NOMO-1 treated with dmso at 0.1 percent for 144 hours (cell line): ENCODE data around the gene BPNT1.
"Not testable (repeated sequence)": the region's sequence is repeated elsewhere in the genome, so short reads cannot be mapped to it uniquely, and the experiment has no call there.

ENCODE experiments used
- DNase-seq: peaks from one replicate; lab custom pipeline; 2025; ENCODE audit not compliant: unreplicated experiment; lab: John Stamatoyannopoulos, UW

BPNT1 gene

DNA sequence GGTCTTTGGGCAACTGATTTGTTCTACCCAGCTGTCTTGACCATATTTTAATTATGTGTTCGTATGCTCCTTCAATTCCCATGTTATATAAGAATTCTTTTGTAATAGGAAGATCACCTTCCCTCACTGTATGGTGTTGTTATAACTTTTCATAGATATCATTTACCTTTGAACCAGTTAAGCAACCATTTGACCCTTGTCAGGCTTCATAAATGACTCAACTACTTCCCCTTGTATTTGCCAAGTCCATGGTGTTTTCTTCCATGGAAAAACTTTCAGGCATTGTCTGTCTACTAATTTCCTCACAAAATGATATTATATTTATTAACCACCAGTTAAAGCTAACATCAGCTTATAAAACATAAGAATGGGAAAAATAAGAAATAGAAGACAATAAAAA is 5.1 kb downstream of the BPNT1 start:
- no peak for DNase-seq

DNA sequence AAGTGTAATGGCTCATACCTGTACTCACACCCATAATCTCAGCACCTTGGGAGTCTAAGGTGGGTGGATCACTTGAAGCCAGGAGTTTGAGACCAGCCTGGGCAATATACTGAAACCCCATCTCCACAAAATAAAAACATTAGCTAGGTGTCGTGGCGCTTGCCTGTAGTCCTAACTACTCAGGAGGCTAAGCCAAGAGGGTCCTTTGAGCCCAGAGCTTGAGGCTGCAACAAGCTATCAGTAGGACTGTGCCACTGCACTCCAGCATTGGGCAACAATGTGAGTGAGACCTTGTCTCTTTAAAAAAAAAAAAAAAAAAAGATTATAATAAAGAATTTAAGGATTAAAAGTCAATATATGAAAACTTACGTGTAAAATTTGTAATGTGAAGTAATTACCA is 11.7 kb downstream of the BPNT1 start:
- no peak for DNase-seq

DNA sequence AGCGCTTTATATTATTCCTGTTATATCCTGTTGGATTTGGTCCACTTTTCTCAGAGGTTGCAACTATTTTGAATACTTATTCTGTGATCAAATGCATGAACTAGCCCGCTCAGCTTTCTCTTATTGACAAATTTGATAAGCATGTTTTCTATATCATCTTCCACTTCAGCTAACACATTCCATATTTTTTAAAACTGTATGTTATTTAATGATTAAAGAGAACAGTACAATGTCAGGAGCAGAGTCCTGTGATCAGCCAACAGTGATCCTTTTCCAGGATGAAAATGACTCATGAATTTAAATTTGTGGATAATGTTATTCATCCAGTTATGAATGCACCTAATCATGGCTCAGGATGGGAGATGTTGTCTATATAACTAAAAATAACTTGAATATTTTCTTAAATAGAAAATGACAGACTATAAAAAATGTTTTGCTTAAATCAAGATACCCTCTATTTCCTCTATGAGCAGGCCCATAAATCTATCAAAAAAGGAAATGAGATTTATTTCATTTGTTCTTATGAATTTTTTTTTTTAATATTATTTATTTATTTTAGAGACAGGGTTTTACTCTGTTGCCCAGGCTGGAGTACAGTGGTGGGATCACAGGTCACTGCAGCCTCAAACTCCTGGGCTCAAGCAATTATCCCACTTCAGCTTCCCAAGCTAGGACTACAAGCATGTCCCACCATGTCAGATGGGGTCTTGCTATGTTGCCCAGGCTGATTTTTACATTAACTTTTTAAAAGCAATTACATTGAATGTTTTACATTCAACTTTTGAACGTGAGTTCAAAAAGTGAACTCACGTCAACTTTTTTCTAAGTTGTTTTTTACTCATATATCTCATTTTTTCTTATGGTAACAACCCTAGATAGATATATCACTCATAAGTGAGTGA is 12.5 kb downstream of the BPNT1 start:
- no peak for DNase-seq

DNA sequence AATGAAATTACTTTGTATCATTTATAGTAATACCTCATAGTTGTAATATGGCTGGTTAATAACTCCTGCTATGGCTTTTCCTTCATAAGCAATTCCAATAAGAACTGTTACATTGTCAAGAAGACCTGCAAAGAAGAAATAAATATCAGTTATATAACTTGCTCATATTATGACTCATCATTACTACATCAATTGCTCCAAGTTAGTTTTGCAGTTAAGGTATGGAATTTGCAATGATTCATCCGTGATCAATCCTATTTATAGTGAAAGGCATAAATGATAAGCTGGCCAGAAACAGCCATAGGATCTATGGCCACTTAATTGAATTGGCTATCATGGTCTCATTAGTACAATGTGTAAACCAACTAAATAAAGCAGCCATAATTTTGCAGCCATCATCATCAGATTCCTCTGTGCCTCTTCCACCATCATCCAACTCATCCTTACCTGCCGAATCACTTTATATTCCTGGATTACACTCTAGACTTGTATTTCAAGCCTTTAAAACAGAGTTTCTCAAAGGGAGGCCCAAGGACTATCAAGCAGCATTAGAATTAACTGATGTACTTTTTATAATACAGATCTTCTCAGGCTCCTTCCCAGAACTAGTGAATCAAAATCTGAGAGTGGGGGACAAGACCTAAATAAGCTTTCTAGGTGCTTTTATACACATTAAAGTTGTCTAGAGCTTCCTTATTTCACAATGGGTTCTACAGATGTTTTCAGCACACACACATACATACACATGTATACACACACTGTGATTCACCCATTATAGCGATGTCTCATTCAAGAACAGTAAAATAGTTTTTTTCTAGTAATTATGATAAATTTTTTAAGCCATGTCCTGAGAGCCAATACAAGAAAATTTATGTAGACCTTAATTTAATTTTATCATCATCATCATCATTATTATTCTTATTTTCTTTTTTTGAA is 22.1 kb downstream of the BPNT1 start:
- no peak for DNase-seq

DNA sequence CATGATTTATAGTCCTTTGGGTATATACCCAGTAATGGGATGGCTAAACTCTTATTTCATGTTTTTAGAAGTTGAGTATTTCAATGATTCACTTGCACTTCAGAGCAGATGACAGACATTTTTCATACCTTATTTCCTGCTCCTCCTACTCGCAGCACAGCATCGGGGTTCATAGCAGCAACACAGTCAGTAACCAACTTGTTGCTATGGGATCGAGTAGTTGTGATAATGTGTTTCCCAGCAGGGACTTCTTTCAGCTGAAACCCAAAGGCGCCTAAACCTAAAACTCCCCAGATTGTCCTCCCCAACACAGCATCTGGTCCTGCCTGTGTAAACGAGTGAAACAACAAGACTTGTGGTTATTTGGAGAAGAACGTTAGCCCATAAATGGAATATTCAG is 27.0 kb downstream of the BPNT1 start:
- no peak for DNase-seq

DNA sequence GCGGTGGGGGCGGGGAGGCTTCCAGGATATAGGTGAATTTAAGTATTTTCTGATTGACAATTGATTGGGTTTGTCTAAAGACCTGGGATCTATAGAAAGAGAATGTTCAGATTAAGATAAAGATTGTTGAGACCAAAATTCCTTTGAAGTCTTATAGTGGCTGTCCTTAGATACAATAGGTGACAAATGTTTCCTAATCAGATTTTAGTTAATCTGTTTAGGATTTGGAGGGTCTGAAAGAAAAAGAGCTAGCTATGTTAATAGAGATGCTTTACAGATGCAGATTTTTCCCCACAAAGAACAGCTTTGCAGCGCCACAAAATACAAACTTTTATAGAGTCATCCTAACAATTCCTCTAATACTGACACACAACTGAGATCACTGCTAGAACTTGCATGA is 28.7 kb downstream of the BPNT1 start:
- DNase-seq, result no peak

DNA sequence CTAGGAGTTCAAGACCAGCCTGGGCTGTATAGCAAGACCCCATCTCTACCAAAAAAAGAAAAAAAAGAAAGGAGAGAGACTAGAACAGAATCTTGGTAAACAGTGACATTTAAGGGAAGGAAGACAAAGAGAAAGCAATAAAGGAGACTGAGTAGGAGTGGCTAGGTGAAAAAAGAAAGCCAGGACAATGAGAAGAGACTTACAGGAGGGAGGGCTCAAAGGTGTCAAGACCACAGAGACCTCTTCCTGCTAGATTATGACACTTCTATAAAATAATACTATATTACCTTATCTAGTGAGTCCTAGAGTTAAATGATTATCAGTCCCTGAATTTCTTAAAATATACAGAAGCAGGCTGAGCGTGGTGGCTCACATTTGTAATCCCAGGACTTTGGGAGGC is 33.2 kb downstream of the BPNT1 start:
- no peak for DNase-seq

DNA sequence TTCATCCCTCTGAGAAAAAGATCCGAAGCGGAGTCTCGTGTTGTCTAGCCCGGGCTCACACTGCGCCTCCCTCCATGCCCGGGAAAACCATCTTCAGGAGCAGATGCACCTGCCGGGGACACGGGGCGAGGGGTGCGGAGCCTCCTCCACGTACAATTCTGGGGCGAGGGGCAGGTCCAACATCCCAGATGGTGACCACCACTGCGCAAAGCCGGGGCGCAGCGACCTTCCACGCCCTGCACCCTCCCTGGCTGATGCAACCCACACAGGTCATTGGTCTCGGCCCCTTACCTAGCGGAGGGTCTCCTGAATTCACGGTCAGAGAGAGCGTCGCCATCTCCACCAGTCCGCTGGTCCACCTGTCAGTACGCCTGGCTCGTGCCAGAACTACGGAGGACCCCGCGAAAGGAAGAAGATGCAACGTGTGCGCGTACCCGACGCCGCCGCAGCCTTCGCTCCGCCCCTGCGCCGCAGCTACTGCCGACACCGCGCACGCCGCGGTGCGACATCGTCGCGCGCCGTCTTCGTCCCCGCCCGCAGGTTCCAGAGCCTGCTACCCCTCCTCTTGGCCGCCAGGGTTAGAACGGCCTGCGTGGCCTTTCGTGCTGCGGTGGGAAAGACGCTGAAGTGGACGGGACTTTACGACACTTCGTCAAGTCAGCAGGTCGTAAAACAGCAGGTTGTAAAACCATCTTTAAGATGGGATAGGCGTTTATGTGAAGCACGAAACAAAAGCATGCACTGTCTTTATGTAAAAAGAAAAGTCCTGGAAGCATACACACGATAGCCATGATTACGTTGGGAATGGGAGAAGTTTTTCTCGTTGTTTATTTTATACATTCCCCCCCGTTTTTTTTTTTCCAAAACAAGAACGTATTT is 43.3 kb downstream of the BPNT1 start, which contains the start of gene EPRS1:
Gene EPRS1 (minus strand): TSS at position 454 of the 879 bp plus-strand sequence. CDS start 117 bp downstream, at position 337.
- peak; percentile 93 for DNase-seq

DNA sequence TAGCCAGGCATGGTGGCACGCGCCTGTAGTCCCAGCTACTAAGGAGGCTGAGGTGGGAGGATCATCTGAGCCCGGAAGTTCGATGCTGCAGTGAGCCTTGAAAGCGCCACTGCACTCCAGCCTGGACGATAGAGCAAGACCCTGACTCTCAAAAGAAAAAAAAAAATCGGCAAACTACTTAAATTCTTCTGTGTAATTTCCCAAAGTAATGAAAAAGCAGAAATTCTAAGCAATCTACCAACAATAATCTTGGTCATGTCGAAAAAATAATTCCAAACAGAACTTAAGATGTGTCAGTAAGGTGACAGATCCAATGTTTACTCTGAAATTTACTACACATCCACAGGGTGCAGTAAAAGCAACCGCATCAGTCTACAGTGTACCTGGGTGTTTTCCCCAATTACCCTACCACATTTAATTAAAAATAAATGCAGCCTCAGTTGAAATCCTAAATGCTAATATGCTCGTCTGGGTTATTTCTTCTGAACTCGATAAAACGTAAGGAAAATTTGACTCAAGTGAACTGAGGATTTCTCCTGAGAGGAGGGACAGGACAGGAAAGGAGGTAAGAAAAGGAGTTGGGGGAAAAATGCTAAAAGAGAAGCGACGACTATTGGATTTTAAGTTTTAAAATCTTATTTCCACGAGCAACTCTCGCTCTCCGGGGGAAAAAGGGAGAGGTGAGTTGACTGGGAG is 44.1 kb downstream of the BPNT1 start:
- no peak for DNase-seq

DNA sequence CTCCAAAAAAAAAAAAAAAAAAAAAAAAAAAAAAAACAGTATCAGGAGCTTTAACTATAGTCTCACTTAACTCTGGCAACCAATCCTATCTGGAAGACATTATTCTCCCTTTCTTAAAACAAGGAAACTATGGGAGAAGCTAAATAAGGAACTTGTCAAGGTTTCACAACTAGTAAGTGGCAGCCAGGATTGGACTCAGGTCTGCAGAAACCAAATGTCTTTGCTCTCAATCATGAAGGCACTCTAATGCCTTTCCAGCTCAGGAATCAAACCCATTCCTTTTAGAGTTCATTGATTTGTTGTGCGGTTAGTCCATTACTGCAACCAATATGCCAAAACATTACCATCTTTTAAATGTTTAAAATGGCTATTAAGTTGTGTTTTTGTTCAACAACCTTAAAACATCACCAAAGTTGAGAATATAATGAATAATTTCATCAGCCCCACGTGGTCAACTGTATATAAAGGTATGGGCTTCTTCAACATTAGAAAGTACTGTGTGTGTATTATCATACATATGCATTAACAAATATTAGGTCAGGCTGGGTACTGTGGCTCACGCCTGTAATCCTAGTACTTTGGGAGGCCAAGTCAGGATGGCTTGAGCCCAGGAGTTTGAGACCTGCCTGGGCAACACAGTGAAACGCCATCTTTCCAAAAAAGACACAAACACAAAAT is 44.8 kb downstream of the BPNT1 start:
- no peak for DNase-seq

DNA sequence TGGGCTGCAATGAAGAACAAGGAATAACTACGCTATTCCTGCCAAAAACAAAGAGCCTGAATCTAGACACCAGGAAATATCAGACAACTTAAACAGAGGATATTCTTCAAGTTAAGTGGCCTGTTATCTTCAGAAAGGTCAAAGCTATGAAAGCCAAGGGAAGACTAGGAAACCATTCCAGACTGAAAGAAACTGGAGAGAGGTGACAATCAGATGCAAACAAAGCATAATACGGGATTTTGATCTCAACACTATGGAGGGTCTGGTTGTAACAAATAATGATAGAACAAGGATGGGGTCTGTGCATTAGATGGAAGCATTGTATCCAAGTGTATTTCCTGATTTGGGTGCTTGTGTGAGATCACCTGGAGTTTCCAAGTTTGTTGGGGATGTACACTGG is 45.9 kb downstream of the BPNT1 start:
- DNase-seq, result no peak

DNA sequence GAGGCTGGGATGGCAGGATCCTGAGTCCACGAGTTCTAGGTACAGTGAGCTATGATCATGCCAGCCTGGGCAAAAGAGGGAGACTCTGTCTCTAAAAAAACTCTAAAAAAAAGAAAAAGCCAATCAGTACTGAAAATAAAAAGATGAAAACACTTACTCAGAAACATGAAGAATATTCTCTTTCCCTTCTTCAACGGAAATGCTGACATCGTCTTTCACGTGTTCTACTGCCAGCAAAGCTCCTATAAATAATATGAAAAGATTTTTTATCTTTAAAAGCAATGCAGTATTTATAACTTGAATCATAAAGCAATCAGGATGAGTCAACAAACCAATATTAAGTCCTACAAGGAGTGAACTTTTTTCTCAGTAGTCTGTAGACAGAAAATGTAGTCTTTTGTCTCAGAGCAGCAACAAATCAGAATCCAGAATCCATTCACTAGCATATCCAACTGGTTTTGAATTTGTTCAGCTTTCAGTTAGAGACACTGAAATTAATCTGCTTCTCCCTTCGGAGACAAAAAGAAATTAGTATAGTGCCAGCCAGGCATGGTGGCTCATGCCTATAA is 49.5 kb downstream of the BPNT1 start:
- no peak for DNase-seq

DNA sequence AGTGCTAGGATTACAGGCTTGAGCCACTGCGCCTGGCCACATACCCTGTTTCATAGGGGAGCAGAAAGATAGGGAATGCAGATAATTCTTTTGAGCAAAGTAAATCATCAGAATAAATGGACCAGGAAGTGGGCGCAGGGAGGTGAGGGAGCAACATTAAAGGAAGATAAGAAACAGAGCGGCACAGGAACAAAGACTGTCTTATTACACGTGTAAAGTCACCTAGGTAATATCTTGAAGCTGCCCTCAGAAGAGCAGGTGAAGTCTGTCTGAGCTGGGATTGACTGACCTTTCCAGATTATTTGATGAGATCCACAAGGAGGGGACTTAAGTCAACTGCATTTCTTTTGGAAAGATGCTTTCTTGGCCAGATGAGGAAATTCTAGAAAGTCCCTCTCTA is 50.9 kb downstream of the BPNT1 start:
- DNase-seq, result no peak

DNA sequence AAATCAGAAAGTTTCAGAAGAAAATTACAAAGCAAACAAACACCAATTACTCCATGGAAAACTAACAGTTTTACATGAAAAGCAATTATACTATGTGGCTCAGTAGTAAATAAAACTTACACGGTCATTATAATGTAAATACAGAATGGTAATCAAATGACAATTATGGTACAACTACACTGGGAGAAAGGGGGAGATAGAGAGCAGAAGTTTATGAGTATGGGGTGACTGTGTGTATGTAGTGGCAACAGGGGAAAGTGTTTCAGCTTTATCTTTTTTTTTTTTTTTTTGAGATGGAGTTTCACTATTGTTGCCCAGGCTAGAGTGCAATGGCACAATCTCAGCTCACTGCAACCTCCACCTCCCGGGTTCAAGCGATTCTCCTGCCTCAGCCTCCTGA is 51.8 kb downstream of the BPNT1 start:
- not testable (repeated sequence) for DNase-seq

DNA sequence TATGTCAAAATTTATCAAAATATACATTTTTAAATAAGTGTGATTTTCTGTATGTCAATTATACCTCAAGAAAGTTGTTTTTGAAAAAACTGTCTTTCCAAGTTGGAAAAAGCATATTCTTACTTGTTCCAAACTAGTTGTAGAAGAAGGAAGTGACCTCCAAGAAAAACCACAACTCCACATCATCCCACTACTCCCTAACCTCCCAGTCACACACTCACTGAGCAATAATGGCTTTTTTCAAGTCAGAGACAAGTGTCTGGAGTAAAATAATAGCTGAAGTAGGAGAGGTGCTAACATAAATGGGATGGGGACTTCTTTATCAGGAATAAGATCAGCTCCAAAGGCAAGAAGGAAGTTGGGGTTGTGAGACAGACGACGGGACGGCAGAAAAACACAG is 56.7 kb downstream of the BPNT1 start:
- DNase-seq, result no peak

DNA sequence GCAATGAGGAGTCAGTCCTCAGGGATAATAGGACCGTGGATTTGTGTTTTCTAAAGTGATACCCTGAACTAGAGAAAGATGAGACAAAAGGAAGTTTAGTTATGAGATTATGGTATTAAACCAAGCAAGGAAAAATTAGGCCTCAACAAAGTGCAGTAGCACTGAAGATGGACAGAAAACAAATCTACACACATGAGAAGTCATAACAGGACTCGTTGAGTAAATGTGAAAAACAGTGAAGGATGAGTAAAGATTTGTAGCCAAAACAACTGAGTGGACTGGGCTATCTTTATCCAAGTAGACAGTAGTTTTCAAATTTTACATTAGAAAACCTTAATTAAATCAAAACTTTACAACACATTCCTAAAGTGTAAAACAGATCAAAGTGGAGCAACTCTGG is 58.3 kb downstream of the BPNT1 start:
- no peak for DNase-seq

DNA sequence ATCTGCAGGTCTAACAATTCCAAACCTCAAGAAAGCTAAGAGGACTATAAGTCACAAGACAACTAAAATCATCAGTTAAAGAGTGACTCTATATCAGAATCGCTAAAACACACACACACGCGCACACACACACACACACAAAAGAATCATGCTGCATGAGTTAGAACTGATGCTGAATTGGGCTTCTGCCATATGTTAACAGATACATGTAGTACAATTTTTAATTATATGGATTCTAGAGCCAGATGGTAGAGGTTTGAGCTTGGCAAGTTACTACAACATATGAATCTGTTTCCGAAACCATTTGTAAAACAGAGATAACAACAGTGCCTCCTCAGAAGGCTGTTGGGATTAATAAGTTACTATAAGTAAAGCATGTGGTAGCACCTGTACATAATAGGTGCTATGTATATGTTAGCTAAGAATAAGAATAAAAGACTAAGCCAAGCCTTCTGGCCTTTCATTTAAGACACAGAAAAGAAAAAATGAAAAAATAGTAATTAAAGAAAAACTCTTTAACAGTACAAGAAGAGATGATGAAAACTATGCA is 61.2 kb downstream of the BPNT1 start:
- no peak for DNase-seq

DNA sequence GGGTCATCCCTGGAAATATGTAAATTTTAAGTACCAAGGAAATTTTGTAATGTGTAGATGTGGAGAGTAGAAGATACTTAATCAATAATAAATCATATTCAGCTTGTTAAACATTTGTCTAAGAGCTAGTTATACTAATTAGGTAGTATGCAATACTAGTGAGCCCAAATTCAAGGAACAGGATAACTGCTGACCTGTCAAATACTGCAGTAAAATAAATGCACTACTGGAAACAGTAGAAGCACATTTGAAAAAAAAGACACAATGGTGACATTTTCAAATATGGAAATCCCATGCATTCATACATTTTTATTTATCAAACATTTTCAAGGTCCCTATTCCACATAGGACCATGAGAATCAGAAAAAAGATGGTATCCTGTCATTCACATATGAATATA is 70.5 kb downstream of the BPNT1 start:
- DNase-seq, result no peak

DNA sequence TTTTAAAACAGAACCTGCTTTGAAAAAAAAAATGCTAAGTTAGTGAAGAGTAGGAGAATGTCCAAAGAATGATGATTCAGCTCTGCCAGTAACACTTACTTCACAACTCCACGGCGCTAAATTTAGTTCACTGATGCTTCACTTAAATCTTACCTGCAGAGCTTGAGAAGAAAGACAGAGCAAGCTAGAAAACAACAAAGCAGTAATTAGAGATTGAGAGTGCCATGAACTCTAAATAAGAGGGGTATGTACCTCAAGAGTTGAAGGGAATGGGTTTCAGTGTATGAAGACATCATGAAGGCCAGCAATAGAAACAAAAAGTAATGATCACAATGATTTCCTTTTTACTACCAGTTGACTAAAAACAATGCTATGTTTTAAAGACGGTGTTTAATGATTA is 76.1 kb downstream of the BPNT1 start:
- DNase-seq, result no peak
